Measurements from ENCODE around the gene ATP6V0B.

- TF ChIP-seq, protein P1, sequence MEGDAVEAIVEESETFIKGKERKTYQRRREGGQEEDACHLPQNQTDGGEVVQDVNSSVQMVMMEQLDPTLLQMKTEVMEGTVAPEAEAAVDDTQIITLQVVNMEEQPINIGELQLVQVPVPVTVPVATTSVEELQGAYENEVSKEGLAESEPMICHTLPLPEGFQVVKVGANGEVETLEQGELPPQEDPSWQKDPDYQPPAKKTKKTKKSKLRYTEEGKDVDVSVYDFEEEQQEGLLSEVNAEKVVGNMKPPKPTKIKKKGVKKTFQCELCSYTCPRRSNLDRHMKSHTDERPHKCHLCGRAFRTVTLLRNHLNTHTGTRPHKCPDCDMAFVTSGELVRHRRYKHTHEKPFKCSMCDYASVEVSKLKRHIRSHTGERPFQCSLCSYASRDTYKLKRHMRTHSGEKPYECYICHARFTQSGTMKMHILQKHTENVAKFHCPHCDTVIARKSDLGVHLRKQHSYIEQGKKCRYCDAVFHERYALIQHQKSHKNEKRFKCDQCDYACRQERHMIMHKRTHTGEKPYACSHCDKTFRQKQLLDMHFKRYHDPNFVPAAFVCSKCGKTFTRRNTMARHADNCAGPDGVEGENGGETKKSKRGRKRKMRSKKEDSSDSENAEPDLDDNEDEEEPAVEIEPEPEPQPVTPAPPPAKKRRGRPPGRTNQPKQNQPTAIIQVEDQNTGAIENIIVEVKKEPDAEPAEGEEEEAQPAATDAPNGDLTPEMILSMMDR (IDR thresholded peaks at IDR 0.05): no peak
- TF ChIP-seq EZH2 (IDR thresholded peaks at IDR 0.05; ENCODE audit: borderline replicate concordance, insufficient read depth, low read depth, low read length, poor library complexity, severe bottlenecking): no peak
Measured at GRCh38 chr1:43935711-43936427, 38.9 kb upstream of the ATP6V0B start.

Data from B cell (primary cell).